B cell (primary cell): ENCODE results near the gene LRCH1.

ENCODE experiments used
- CTCF ChIP-seq: fragments of 200-600 bp; IDR thresholded peaks from one replicate; pipeline ENCODE4 v1.8.0; 2022; ENCODE audit warnings: antibody characterized with exemption, mild to moderate bottlenecking
- EZH2 ChIP-seq: IDR thresholded peaks from 2 replicates; pipeline ENCODE4 v1.6.1; 2012; ENCODE audit warnings: borderline replicate concordance, low read depth, mild to moderate bottlenecking, moderate library complexity, low read length; ENCODE audit not compliant: insufficient read depth, poor library complexity, severe bottlenecking

GRCh38 chr13:46535002-46535401, 18.0 kb upstream of the LRCH1 start:
- TF ChIP-seq CTCF, result no peak
- no peak for TF ChIP-seq EZH2
